HepG2 (cell line): ENCODE data around the gene ATP5MC2. TPM values are rescaled to one million over a fixed set of nuclear protein-coding genes. Genes with fewer than 3 reads are reported as not detected.

Source experiments
- ATAC-seq: fragments of 200-7000 bp; cut with Tn5 transposase; 3 replicates; pipeline ENCODE4 v1.9.1; 2020; ENCODE audit warnings: mild to moderate bottlenecking, moderate library complexity
- BruUV-seq: library from RNA; stranded (reverse); fragments of 400-500 nt; replicated peaks from 2 replicates; lab custom pipeline; 2021; lab: Mats Ljungman, UMichigan
- CTCF ChIA-PET: fragments of 300-600 bp; formaldehyde crosslinking; extraction: SDS; loops from one replicate; lab custom pipeline; 2021; ENCODE audit warnings: low total read pairs, inconsistent platforms, low intra/inter-chr PET ratio; lab: Yijun Ruan, JAX
- POLR2A ChIA-PET: fragments of 350-600 bp; sonication (Branson Sonifier 250); formaldehyde crosslinking; loops from one replicate; lab custom pipeline; 2020; ENCODE audit warnings: antibody characterized with exemption, inconsistent platforms; lab: Yijun Ruan, JAX
- DNase-seq: peaks from one replicate; pipeline ENCODE4 v3.0.0-alpha.2; 2015; ENCODE audit warnings: low spot score
- FAIRE-seq: peaks from 3 replicates; lab custom pipeline; 2011; peaks lifted over from hg19 to GRCh38; lab: Jason Lieb, UNC
- H2AFZ ChIP-seq: one replicate; pipeline ENCODE4 v1.6.1; 2011; ENCODE audit warnings: low read length, inconsistent platforms
- H3K27ac ChIP-seq: fragments of 300-600 bp; 3 replicates; pipeline ENCODE4 v1.8.0; 2011; ENCODE audit warnings: mixed run types, mild to moderate bottlenecking, mixed read lengths, low read length, inconsistent platforms; ENCODE audit not compliant: insufficient read depth; ENCODE audit errors: extremely low read length
- H3K27me3 ChIP-seq, 2 experiments: fragments of 200-600 bp in 1 of 2; 2 replicates in 1 of 2; 3 replicates in 1 of 2; pipeline versions ENCODE4 v1.6.0 to v1.8.0; 2011; ENCODE audit warnings: low read length in 2 of 2, mild to moderate bottlenecking in 2 of 2, moderate library complexity in 2 of 2, inconsistent platforms in 1 of 2; ENCODE audit not compliant: insufficient read depth in 2 of 2, control insufficient read depth in 1 of 2
- H3K36me3 ChIP-seq, 2 experiments: fragments of 200-600 bp in 1 of 2; replicated peaks in 1 of 2; 2 replicates in 1 of 2; 3 replicates in 1 of 2; pipeline versions ENCODE4 v1.5.1 to v1.8.0; 2011; ENCODE audit warnings: low read length in 2 of 2, inconsistent platforms in 1 of 2; ENCODE audit not compliant: insufficient read depth in 2 of 2, control insufficient read depth in 1 of 2
- H3K4me1 ChIP-seq: 2 replicates; pipeline ENCODE4 v1.5.1; 2012; ENCODE audit warnings: low read length, inconsistent platforms; ENCODE audit not compliant: insufficient read depth
- H3K4me2 ChIP-seq: 2 replicates; pipeline ENCODE4 v1.6.0; 2011; ENCODE audit warnings: low read depth, low read length, inconsistent platforms
- H3K4me3 ChIP-seq, 3 experiments: fragments of 200-600 bp in 1 of 3; sonication (generic), shearing (Covaris generic) in 1 of 3; replicated peaks in 1 of 3; 2 replicates each; pipeline ENCODE4 v1.5.1; 2011 to 2016; ENCODE audit warnings: low read length in 3 of 3, inconsistent platforms in 2 of 3, low read depth in 2 of 3, mild to moderate bottlenecking in 2 of 3, control low read depth in 1 of 3, mixed read lengths in 1 of 3; ENCODE audit not compliant: insufficient read depth in 1 of 3
- H3K79me2 ChIP-seq: one replicate; pipeline ENCODE4 v1.6.1; 2011; ENCODE audit warnings: low read length, inconsistent platforms; ENCODE audit not compliant: insufficient read depth
- H3K9ac ChIP-seq: 2 replicates; pipeline ENCODE4 v1.6.0; 2011; ENCODE audit warnings: mild to moderate bottlenecking, low read depth, low read length, inconsistent platforms; ENCODE audit not compliant: insufficient read depth
- H3K9me3 ChIP-seq: 2 replicates; pipeline ENCODE4 v1.5.1; 2012; ENCODE audit warnings: mild to moderate bottlenecking, low read length
- H4K20me1 ChIP-seq: 2 replicates; pipeline ENCODE4 v1.6.0; 2011; ENCODE audit warnings: inconsistent platforms, mild to moderate bottlenecking, low read length, moderate library complexity; ENCODE audit not compliant: insufficient read depth
- SNAI1 ChIP-seq: sonication (generic); formaldehyde crosslinking; IDR thresholded peaks from 2 replicates; pipeline ENCODE4 v1.5.0; 2020; ENCODE audit warnings: mild to moderate bottlenecking, missing genetic modification reagents, borderline replicate concordance
- SNAPC2 ChIP-seq: sonication (generic); formaldehyde crosslinking; IDR thresholded peaks from 2 replicates; pipeline ENCODE4 v1.8.1; 2022; ENCODE audit warnings: mild to moderate bottlenecking, missing genetic modification reagents
- ZKSCAN5 ChIP-seq: sonication (generic); formaldehyde crosslinking; IDR thresholded peaks from 2 replicates; pipeline ENCODE4 v1.5.1; 2020; ENCODE audit warnings: mild to moderate bottlenecking, missing genetic modification reagents
- ZSCAN9 ChIP-seq: IDR thresholded peaks from 2 replicates; pipeline ENCODE4 v1.6.1; 2016; ENCODE audit warnings: borderline replicate concordance
- WGBS: methylation state at CpG from one replicate; pipeline ENCODE4 v1.1.6; 2017; ENCODE audit warnings: low lambda C conversion rate; 5-methylcytosine and 5-hydroxymethylcytosine counted together
- in situ Hi-C: cut with HindIII; loops from 2 replicates; pipeline ENCODE4 v1.10.0; 2017; ENCODE audit warnings: low pct_unique_long_range_greater_than_20kb; ENCODE audit not compliant: extremely low pct_ligation_motif_present
- intact Hi-C: fragments of 100-400 bp; cut with micrococcal nuclease; formaldehyde crosslinking; loops from one replicate; pipeline ENCODE4 v1.10.0; 2022; ENCODE audit not compliant: unreplicated experiment
- polyA plus RNA-seq, 8 experiments: library from polyadenylated mRNA; depleted of rRNA in 3 of 8; stranded (reverse) in 7 of 8; unstranded in 1 of 8; fragments of >200 nt; fragmentation: Illumina TruSeq in 4 of 8; extraction: Trizol in 4 of 8; gene quantifications; 2 replicates each; pipeline versions ENCODE4 v1.2.1 to v1.2.3, GENCODE V29; 2011 to 2016; ENCODE audit warnings: low read depth in 4 of 8, missing spikeins in 1 of 8, mixed read lengths in 1 of 8; ENCODE audit not compliant: insufficient read depth in 1 of 8
- total RNA-seq, 5 experiments: library from RNA; depleted of rRNA; stranded (reverse); fragments of >200 nt; fragmentation: Illumina TruSeq; extraction: Trizol; gene quantifications; 2 replicates each; pipeline ENCODE4 v1.2.3, GENCODE V29; 2016; ENCODE audit warnings: low read depth in 1 of 5
- TF ChIP-seq, protein P1 (sequence below): sonication (generic); formaldehyde crosslinking; IDR thresholded peaks from 2 replicates; pipeline ENCODE4 v1.4.0; 2020; ENCODE audit warnings: missing genetic modification reagents, borderline replicate concordance

ATP5MC2 gene
- total and polyA plus RNA-seq, 2 of the 13 experiments (the other 11 are each of a cell fraction or from before 2014, with no cell fraction given), result 230 to 257 TPM

- DNase-seq, result no peak
- intact Hi-C loops, result no loop called here
- no TSS peak for BruUV-seq
Measured at GRCh38 chr12:53713516-53713915, 37.6 kb upstream of the ATP5MC2 start.

More at GRCh38 chr12:53713516-53713915, 37.6 kb upstream of the ATP5MC2 start:
- Histone ChIP-seq H3K4me1 (no peaks in the 10 kb centered on the region), H3K4me2 (no peak overlapping the region), H3K27ac (no peak overlapping the region), H3K9ac (no peak overlapping the region)
- in situ Hi-C loops, result no loop called here
- 69% methylated on average over 5 of the region's 9 CpGs for WGBS
- no peak for ATAC-seq
- TF ChIP-seq ZSCAN9 (CRISPR knock-in tag), result no peak
- TF ChIP-seq SNAI1 (CRISPR knock-in tag), result no peak
- TF ChIP-seq, protein P1, sequence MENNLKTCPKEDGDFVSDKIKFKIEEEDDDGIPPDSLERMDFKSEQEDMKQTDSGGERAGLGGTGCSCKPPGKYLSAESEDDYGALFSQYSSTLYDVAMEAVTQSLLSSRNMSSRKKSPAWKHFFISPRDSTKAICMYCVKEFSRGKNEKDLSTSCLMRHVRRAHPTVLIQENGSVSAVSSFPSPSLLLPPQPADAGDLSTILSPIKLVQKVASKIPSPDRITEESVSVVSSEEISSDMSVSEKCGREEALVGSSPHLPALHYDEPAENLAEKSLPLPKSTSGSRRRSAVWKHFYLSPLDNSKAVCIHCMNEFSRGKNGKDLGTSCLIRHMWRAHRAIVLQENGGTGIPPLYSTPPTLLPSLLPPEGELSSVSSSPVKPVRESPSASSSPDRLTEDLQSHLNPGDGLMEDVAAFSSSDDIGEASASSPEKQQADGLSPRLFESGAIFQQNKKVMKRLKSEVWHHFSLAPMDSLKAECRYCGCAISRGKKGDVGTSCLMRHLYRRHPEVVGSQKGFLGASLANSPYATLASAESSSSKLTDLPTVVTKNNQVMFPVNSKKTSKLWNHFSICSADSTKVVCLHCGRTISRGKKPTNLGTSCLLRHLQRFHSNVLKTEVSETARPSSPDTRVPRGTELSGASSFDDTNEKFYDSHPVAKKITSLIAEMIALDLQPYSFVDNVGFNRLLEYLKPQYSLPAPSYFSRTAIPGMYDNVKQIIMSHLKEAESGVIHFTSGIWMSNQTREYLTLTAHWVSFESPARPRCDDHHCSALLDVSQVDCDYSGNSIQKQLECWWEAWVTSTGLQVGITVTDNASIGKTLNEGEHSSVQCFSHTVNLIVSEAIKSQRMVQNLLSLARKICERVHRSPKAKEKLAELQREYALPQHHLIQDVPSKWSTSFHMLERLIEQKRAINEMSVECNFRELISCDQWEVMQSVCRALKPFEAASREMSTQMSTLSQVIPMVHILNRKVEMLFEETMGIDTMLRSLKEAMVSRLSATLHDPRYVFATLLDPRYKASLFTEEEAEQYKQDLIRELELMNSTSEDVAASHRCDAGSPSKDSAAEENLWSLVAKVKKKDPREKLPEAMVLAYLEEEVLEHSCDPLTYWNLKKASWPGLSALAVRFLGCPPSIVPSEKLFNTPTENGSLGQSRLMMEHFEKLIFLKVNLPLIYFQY (CRISPR knock-in tag), result no peak
- no peak for TF ChIP-seq ZKSCAN5 (CRISPR knock-in tag)
- no peak for TF ChIP-seq SNAPC2 (CRISPR knock-in tag)
- TF ChIP-seq, all 625 proteins: peak for 0
- no peak overlapping the region for H3K4me3 ChIP-seq
- no peaks in the 10 kb centered on the region; a peak in 2 of 5 replicates for H3K36me3 ChIP-seq
- no peak for FAIRE-seq
- no peaks in the 10 kb centered on the region for H3K79me2 ChIP-seq
- H3K9me3 ChIP-seq, result no peaks in the 10 kb centered on the region
- H4K20me1 ChIP-seq, result no peaks in the 10 kb centered on the region
- ChIA-PET POLR2A (no interaction called here), CTCF (no interaction called here)
- H3K27me3 ChIP-seq, result peaks cover 0 to 12% of the 10 kb centered on the region in 2 experiments; a peak in 1 of 5 replicates
- H2AFZ ChIP-seq, result no peak overlapping the region
